ENCODE data around the gene ACOT8.

The ACOT8 gene

GRCh38 chr20:45848969-45849582 lies 8.1 kb downstream of the ACOT8 start:
- H3K36me3 ChIP-seq (ENCODE audit: insufficient read depth, low read length): peaks cover 54% of the 10 kb centered on the region
- no peak for ATAC-seq (ENCODE audit: insufficient read depth, low read depth)
- H3K9me3 ChIP-seq (ENCODE audit: insufficient read depth, low read length, severe bottlenecking): no peaks in the 10 kb centered on the region
- no peak overlapping the region for H3K4me2 ChIP-seq (ENCODE audit: insufficient read depth, low read length)
- no peak overlapping the region for H3K27ac ChIP-seq (ENCODE audit: low read length)
- no peak for DNase-seq
- no peak overlapping the region for H3K4me3 ChIP-seq (ENCODE audit: low read depth in 1 of 2, low read length in 2 of 2)
- H3K9ac ChIP-seq (ENCODE audit: low read depth, low read length): no peak overlapping the region
- no peak overlapping the region for H2AFZ ChIP-seq (ENCODE audit: low read depth, low read length)
- H3K27me3 ChIP-seq (ENCODE audit: insufficient read depth, low read length, poor library complexity): no peaks in the 10 kb centered on the region
- no peaks in the 10 kb centered on the region for H3K79me2 ChIP-seq (ENCODE audit: insufficient read depth, low read length)
- TF ChIP-seq EZH2 (IDR thresholded peaks at IDR 0.05; ENCODE audit: borderline replicate concordance, low read depth, low read length, severe bottlenecking): no peak
- no peak for TF ChIP-seq CTCF (IDR thresholded peaks at IDR 0.05; ENCODE audit: borderline replicate concordance, extremely low read depth, low read length, poor library complexity, severe bottlenecking)
- H4K20me1 ChIP-seq (ENCODE audit: insufficient read depth, low read length): peaks cover 3% of the 10 kb centered on the region; the same call in 1 of the 2 replicates
- 0 out of 2 replicates have a peak, but pooled peaks cover 2% of the 10 kb centered on the region for H3K4me1 ChIP-seq (ENCODE audit: insufficient read depth, low read length)

- Histone ChIP-seq H2AFZ (ENCODE audit: low read depth, low read length) (no peak overlapping the region), H3K27ac (ENCODE audit: low read length) (no peak overlapping the region), H3K27me3 (ENCODE audit: insufficient read depth, low read length, poor library complexity) (no peaks in the 10 kb centered on the region), H3K4me1 (ENCODE audit: insufficient read depth, low read length) (no peaks in the 10 kb centered on the region), H3K79me2 (ENCODE audit: insufficient read depth, low read length) (no peaks in the 10 kb centered on the region), H4K20me1 (ENCODE audit: insufficient read depth, low read length) (peaks cover 3% of the 10 kb centered on the region; the same call in 1 of the 2 replicates), H3K36me3 (ENCODE audit: insufficient read depth, low read length) (peaks cover 57% of the 10 kb centered on the region), H3K9ac (ENCODE audit: low read depth, low read length) (no peak overlapping the region), H3K4me2 (ENCODE audit: insufficient read depth, low read length) (no peak overlapping the region), H3K4me3 (ENCODE audit: low read depth in 1 of 2, low read length in 2 of 2) (no peak overlapping the region), H3K9me3 (ENCODE audit: insufficient read depth, low read length, severe bottlenecking) (no peaks in the 10 kb centered on the region)
- no peak for DNase-seq
- ATAC-seq (ENCODE audit: insufficient read depth, low read depth): no peak
- TF ChIP-seq EZH2 (IDR thresholded peaks at IDR 0.05; ENCODE audit: borderline replicate concordance, low read depth, low read length, severe bottlenecking) (no peak), CTCF (IDR thresholded peaks at IDR 0.05; ENCODE audit: borderline replicate concordance, extremely low read depth, low read length, poor library complexity, severe bottlenecking) (no peak)
These were observed 8.8 kb downstream of the ACOT8 start for GRCh38 chr20:45848421-45848820.

GRCh38 chr20:45845452-45845851 lies 11.7 kb downstream of the ACOT8 start:
- Histone ChIP-seq H3K4me3 (ENCODE audit: low read depth in 1 of 2, low read length in 2 of 2) (no peak overlapping the region), H3K4me2 (ENCODE audit: insufficient read depth, low read length) (no peak overlapping the region), H4K20me1 (ENCODE audit: insufficient read depth, low read length) (peaks cover 5% of the 10 kb centered on the region; the same call in 1 of the 2 replicates), H3K27me3 (ENCODE audit: insufficient read depth, low read length, poor library complexity) (no peaks in the 10 kb centered on the region), H3K9ac (ENCODE audit: low read depth, low read length) (no peak overlapping the region), H3K9me3 (ENCODE audit: insufficient read depth, low read length, severe bottlenecking) (no peaks in the 10 kb centered on the region), H3K36me3 (ENCODE audit: insufficient read depth, low read length) (peaks cover 73% of the 10 kb centered on the region), H2AFZ (ENCODE audit: low read depth, low read length) (no peak overlapping the region), H3K27ac (ENCODE audit: low read length) (no peak overlapping the region), H3K79me2 (ENCODE audit: insufficient read depth, low read length) (no peaks in the 10 kb centered on the region), H3K4me1 (ENCODE audit: insufficient read depth, low read length) (no peaks in the 10 kb centered on the region)
- DNase-seq (no peak), ATAC-seq (ENCODE audit: insufficient read depth, low read depth) (no peak)
- TF ChIP-seq CTCF (IDR thresholded peaks at IDR 0.05; ENCODE audit: borderline replicate concordance, extremely low read depth, low read length, poor library complexity, severe bottlenecking) (no peak), EZH2 (IDR thresholded peaks at IDR 0.05; ENCODE audit: borderline replicate concordance, low read depth, low read length, severe bottlenecking) (no peak)
